ENCODE data around the gene SLC35B1. TPM values are rescaled to one million over a fixed set of nuclear protein-coding genes. Genes with fewer than 3 reads are reported as not detected.
"Not testable (repeated sequence)": the region's sequence is repeated elsewhere in the genome, so short reads cannot be mapped to it uniquely, and the experiment has no call there.

The SLC35B1 gene
- total RNA-seq, 1 donor from 2014 or later = 69.2 TPM

GRCh38 chr17:49730078-49730784, 22.5 kb upstream of the SLC35B1 start:
- Mint-ChIP-seq H3K4me3 (no peak overlapping the region), H3K27me3 (ENCODE audit: low read depth) (no peaks in the 10 kb centered on the region), H3K36me3 (peaks cover 12% of the 10 kb centered on the region), H3K4me1 (no peaks in the 10 kb centered on the region), H3K9me3 (peaks cover 4% of the 10 kb centered on the region), H3K27ac (no peak overlapping the region)
- DNase-seq (ENCODE audit: low spot score in 2 of 2, unreplicated experiment in 2 of 2) = no peak
- no peak for TF ChIP-seq CTCF (IDR thresholded peaks at IDR 0.05; ENCODE audit: unreplicated experiment)

GRCh38 chr17:49729069-49729468, 21.3 kb upstream of the SLC35B1 start:
- Mint-ChIP-seq H3K4me1 (peaks cover under 1% of the 10 kb centered on the region), H3K9me3 (peaks cover 5% of the 10 kb centered on the region), H3K4me3 (no peak overlapping the region), H3K36me3 (peaks cover 14% of the 10 kb centered on the region), H3K27me3 (ENCODE audit: low read depth) (no peaks in the 10 kb centered on the region), H3K27ac (no peak overlapping the region)
- DNase-seq (ENCODE audit: low spot score in 2 of 2, unreplicated experiment in 2 of 2) = no peak
- no peak for TF ChIP-seq CTCF (IDR thresholded peaks at IDR 0.05; ENCODE audit: unreplicated experiment)

GRCh38 chr17:49728425-49728824, 20.7 kb upstream of the SLC35B1 start:
- H3K27me3 Mint-ChIP-seq (ENCODE audit: low read depth) = no peaks in the 10 kb centered on the region
- peaks cover 14% of the 10 kb centered on the region for H3K36me3 Mint-ChIP-seq
- DNase-seq (ENCODE audit: low spot score in 2 of 2, unreplicated experiment in 2 of 2) = no peak
- peaks cover 7% of the 10 kb centered on the region for H3K4me1 Mint-ChIP-seq
- no peak for TF ChIP-seq CTCF (IDR thresholded peaks at IDR 0.05; ENCODE audit: unreplicated experiment)
- peaks cover 5% of the 10 kb centered on the region for H3K9me3 Mint-ChIP-seq
- H3K27ac Mint-ChIP-seq = no peak overlapping the region
- no peak overlapping the region for H3K4me3 Mint-ChIP-seq

GRCh38 chr17:49727380-49727779, 19.6 kb upstream of the SLC35B1 start:
- Mint-ChIP-seq H3K4me3 (no peak overlapping the region), H3K36me3 (peaks cover 16% of the 10 kb centered on the region), H3K27ac (no peak overlapping the region), H3K4me1 (peaks cover 15% of the 10 kb centered on the region), H3K27me3 (ENCODE audit: low read depth) (no peaks in the 10 kb centered on the region), H3K9me3 (peaks cover 5% of the 10 kb centered on the region)
- no peak for DNase-seq (ENCODE audit: low spot score in 2 of 2, unreplicated experiment in 2 of 2)
- TF ChIP-seq CTCF (IDR thresholded peaks at IDR 0.05; ENCODE audit: unreplicated experiment) = no peak

GRCh38 chr17:49725452-49726130, 17.8 kb upstream of the SLC35B1 start:
- Mint-ChIP-seq H3K27ac (no peak overlapping the region), H3K36me3 (peaks cover 16% of the 10 kb centered on the region), H3K4me3 (no peak overlapping the region), H3K9me3 (peaks cover 5% of the 10 kb centered on the region), H3K4me1 (peaks cover 15% of the 10 kb centered on the region), H3K27me3 (ENCODE audit: low read depth) (no peaks in the 10 kb centered on the region)
- TF ChIP-seq CTCF (IDR thresholded peaks at IDR 0.05; ENCODE audit: unreplicated experiment) = no peak
- DNase-seq (ENCODE audit: low spot score in 2 of 2, unreplicated experiment in 2 of 2) = no peak

GRCh38 chr17:49724552-49724951, 16.8 kb upstream of the SLC35B1 start:
- DNase-seq (ENCODE audit: low spot score in 2 of 2, unreplicated experiment in 2 of 2); H3K27ac Mint-ChIP-seq; H3K27me3 Mint-ChIP-seq (ENCODE audit: low read depth); H3K4me3 Mint-ChIP-seq; H3K9me3 Mint-ChIP-seq: not testable (repeated sequence)
- Mint-ChIP-seq H3K4me1 (peaks cover 15% of the 10 kb centered on the region), H3K36me3 (peaks cover 16% of the 10 kb centered on the region)

All from mesothelial cell of epicardium (in vitro differentiated cells).